Measurements from ENCODE around the gene CFL2.

The CFL2 gene

GRCh38 chr14:34721129-34721528 is 6.7 kb upstream of the CFL2 start:
- Histone ChIP-seq H3K9ac (ENCODE audit: insufficient read length, low read depth) (no peak overlapping the region), H3K36me3 (ENCODE audit: insufficient read depth, insufficient read length, low read length) (no peaks in the 10 kb centered on the region), H3K4me1 (ENCODE audit: insufficient read depth, insufficient read length) (no peaks in the 10 kb centered on the region), H3K9me3 (ENCODE audit: insufficient read depth, low read length) (no peaks in the 10 kb centered on the region), H3K4me3 (ENCODE audit: insufficient read length, low read depth) (no peak overlapping the region), H3K27me3 (ENCODE audit: insufficient read depth, insufficient read length) (peaks cover under 1% of the 10 kb centered on the region)
- DNase-seq (ENCODE audit: low read depth, low spot score) = no peak
- TF ChIP-seq ZNF274 (IDR thresholded peaks at IDR 0.05; ENCODE audit: low read depth, low read length) = no peak
- TF ChIP-seq SUZ12 (IDR thresholded peaks at IDR 0.05; ENCODE audit: extremely low read depth, insufficient read depth, insufficient read length) = no peak

- TF ChIP-seq ZNF274 (IDR thresholded peaks at IDR 0.05; ENCODE audit: low read depth, low read length) (no peak), SUZ12 (IDR thresholded peaks at IDR 0.05; ENCODE audit: extremely low read depth, insufficient read depth, insufficient read length) (no peak), YY1 (IDR thresholded peaks at IDR 0.05; ENCODE audit: insufficient read depth, insufficient read length) (no peak)
- H3K9me3 ChIP-seq (ENCODE audit: insufficient read depth, low read length) = no peaks in the 10 kb centered on the region
- H3K36me3 ChIP-seq (ENCODE audit: insufficient read depth, insufficient read length, low read length) = no peaks in the 10 kb centered on the region
- no peak for DNase-seq (ENCODE audit: low read depth, low spot score)
- H3K4me1 ChIP-seq (ENCODE audit: insufficient read depth, insufficient read length) = no peaks in the 10 kb centered on the region
- H3K9ac ChIP-seq (ENCODE audit: insufficient read length, low read depth) = no peak overlapping the region
- H3K27me3 ChIP-seq (ENCODE audit: insufficient read depth, insufficient read length) = peaks cover 16% of the 10 kb centered on the region
- no peak overlapping the region for H3K4me3 ChIP-seq (ENCODE audit: insufficient read length, low read depth)
These were observed 4.4 kb upstream of the CFL2 start for GRCh38 chr14:34718750-34719304.

- H3K4me3 ChIP-seq (ENCODE audit: insufficient read length, low read depth) = no peak overlapping the region
- no peak for TF ChIP-seq YY1 (IDR thresholded peaks at IDR 0.05; ENCODE audit: insufficient read depth, insufficient read length)
- no peaks in the 10 kb centered on the region for H3K9me3 ChIP-seq (ENCODE audit: insufficient read depth, low read length)
- no peak overlapping the region for H3K9ac ChIP-seq (ENCODE audit: insufficient read length, low read depth)
- peaks cover 16% of the 10 kb centered on the region for H3K27me3 ChIP-seq (ENCODE audit: insufficient read depth, insufficient read length)
- DNase-seq (ENCODE audit: low read depth, low spot score) = no peak
- no peaks in the 10 kb centered on the region for H3K4me1 ChIP-seq (ENCODE audit: insufficient read depth, insufficient read length)
- peaks cover 28% of the 10 kb centered on the region for H3K36me3 ChIP-seq (ENCODE audit: insufficient read depth, insufficient read length, low read length)
These were observed 902 bp upstream of the CFL2 start for GRCh38 chr14:34715127-34715863.

- peaks cover 16% of the 10 kb centered on the region for H3K27me3 ChIP-seq (ENCODE audit: insufficient read depth, insufficient read length)
- peaks cover 28% of the 10 kb centered on the region for H3K36me3 ChIP-seq (ENCODE audit: insufficient read depth, insufficient read length, low read length)
- peak overlapping the region; percentile 81 for H3K9ac ChIP-seq (ENCODE audit: insufficient read length, low read depth)
- H3K4me3 ChIP-seq (ENCODE audit: insufficient read length, low read depth) = peak overlapping the region; percentile 71
- TF ChIP-seq YY1 (IDR thresholded peaks at IDR 0.05; ENCODE audit: insufficient read depth, insufficient read length) (no peak), ZNF274 (IDR thresholded peaks at IDR 0.05; ENCODE audit: low read depth, low read length) (no peak), SUZ12 (IDR thresholded peaks at IDR 0.05; ENCODE audit: extremely low read depth, insufficient read depth, insufficient read length) (no peak)
- H3K9me3 ChIP-seq (ENCODE audit: insufficient read depth, low read length) = no peaks in the 10 kb centered on the region
- no peaks in the 10 kb centered on the region for H3K4me1 ChIP-seq (ENCODE audit: insufficient read depth, insufficient read length)
- no peak for DNase-seq (ENCODE audit: low read depth, low spot score)
These were observed 593 bp downstream of the CFL2 start for GRCh38 chr14:34713681-34714319.

GRCh38 chr14:34713122-34713680 is 1.2 kb downstream of the CFL2 start:
- Histone ChIP-seq H3K9ac (ENCODE audit: insufficient read length, low read depth) (peak overlapping the region; percentile 81), H3K27me3 (ENCODE audit: insufficient read depth, insufficient read length) (peaks cover 16% of the 10 kb centered on the region), H3K4me1 (ENCODE audit: insufficient read depth, insufficient read length) (no peaks in the 10 kb centered on the region), H3K9me3 (ENCODE audit: insufficient read depth, low read length) (no peaks in the 10 kb centered on the region), H3K36me3 (ENCODE audit: insufficient read depth, insufficient read length, low read length) (peaks cover 28% of the 10 kb centered on the region), H3K4me3 (ENCODE audit: insufficient read length, low read depth) (peak overlapping the region; percentile 71)
- DNase-seq (ENCODE audit: low read depth, low spot score) = no peak
- TF ChIP-seq YY1 (IDR thresholded peaks at IDR 0.05; ENCODE audit: insufficient read depth, insufficient read length) (no peak), ZNF274 (IDR thresholded peaks at IDR 0.05; ENCODE audit: low read depth, low read length) (no peak), SUZ12 (IDR thresholded peaks at IDR 0.05; ENCODE audit: extremely low read depth, insufficient read depth, insufficient read length) (no peak)

- peaks cover 16% of the 10 kb centered on the region for H3K27me3 ChIP-seq (ENCODE audit: insufficient read depth, insufficient read length)
- peaks cover 28% of the 10 kb centered on the region for H3K36me3 ChIP-seq (ENCODE audit: insufficient read depth, insufficient read length, low read length)
- H3K9ac ChIP-seq (ENCODE audit: insufficient read length, low read depth) = no peak overlapping the region
- no peak for TF ChIP-seq YY1 (IDR thresholded peaks at IDR 0.05; ENCODE audit: insufficient read depth, insufficient read length)
- TF ChIP-seq ZNF274 (IDR thresholded peaks at IDR 0.05; ENCODE audit: low read depth, low read length) = no peak
- no peak for TF ChIP-seq SUZ12 (IDR thresholded peaks at IDR 0.05; ENCODE audit: extremely low read depth, insufficient read depth, insufficient read length)
- no peaks in the 10 kb centered on the region for H3K4me1 ChIP-seq (ENCODE audit: insufficient read depth, insufficient read length)
- H3K4me3 ChIP-seq (ENCODE audit: insufficient read length, low read depth) = no peak overlapping the region
- no peaks in the 10 kb centered on the region for H3K9me3 ChIP-seq (ENCODE audit: insufficient read depth, low read length)
- DNase-seq (ENCODE audit: low read depth, low spot score) = no peak
These were observed 2.3 kb downstream of the CFL2 start for GRCh38 chr14:34711796-34712712.

All from NT2/D1 (cell line).